HG03196 (cell line): ENCODE data around the gene C20orf144.

Source experiments
- ATAC-seq: cut with Tn5 transposase; IDR thresholded peaks from one replicate; pipeline ENCODE4 v1.9.1; 2021; ENCODE audit not compliant: unreplicated experiment

Gene C20orf144

GRCh38 chr20:33676121-33676520 is 14.0 kb downstream of the C20orf144 start:
- no peak for ATAC-seq

- ATAC-seq: no peak
Measured at GRCh38 chr20:33676652-33677645, 14.8 kb downstream of the C20orf144 start.

GRCh38 chr20:33677991-33678702 is 16.0 kb downstream of the C20orf144 start:
- ATAC-seq: no peak

GRCh38 chr20:33679758-33680485 is 17.8 kb downstream of the C20orf144 start:
- no peak for ATAC-seq

- ATAC-seq: no peak
Measured at GRCh38 chr20:33680686-33681085, 18.6 kb downstream of the C20orf144 start.

- ATAC-seq: no peak
Measured at GRCh38 chr20:33681288-33681687, 19.2 kb downstream of the C20orf144 start.

GRCh38 chr20:33681728-33682353 is 19.7 kb downstream of the C20orf144 start:
- no peak for ATAC-seq

GRCh38 chr20:33684533-33685327 is 22.6 kb downstream of the C20orf144 start:
- ATAC-seq: no peak

GRCh38 chr20:33685328-33686099 is 23.4 kb downstream of the C20orf144 start:
- peak; percentile 36 for ATAC-seq

- ATAC-seq: peak; percentile 70
Measured at GRCh38 chr20:33686100-33686983, 24.2 kb downstream of the C20orf144 start, which contains the start of gene E2F1. Gene E2F1, minus strand, starts transcription at chr20:33686385. Its CDS starts 121 bp downstream, at chr20:33686264.

- no peak for ATAC-seq
Measured at GRCh38 chr20:33686984-33687366, 24.8 kb downstream of the C20orf144 start.

- ATAC-seq: no peak
Measured at GRCh38 chr20:33687370-33687915, 25.3 kb downstream of the C20orf144 start.

GRCh38 chr20:33687993-33688937 is 26.1 kb downstream of the C20orf144 start:
- ATAC-seq: no peak

GRCh38 chr20:33688938-33689424 is 26.9 kb downstream of the C20orf144 start:
- no peak for ATAC-seq

GRCh38 chr20:33689493-33689892 is 27.4 kb downstream of the C20orf144 start:
- ATAC-seq: no peak

- no peak for ATAC-seq
Measured at GRCh38 chr20:33689973-33690372, 27.8 kb downstream of the C20orf144 start.

- no peak for ATAC-seq
Measured at GRCh38 chr20:33693289-33693688, 31.2 kb downstream of the C20orf144 start.
